Muscle layer of colon (tissue), 2 donors: ENCODE results near the gene SRRD.

ENCODE experiments used
- H3K27ac ChIP-seq: one replicate; pipeline ENCODE4 v1.7.0; 2013; ENCODE audit warnings: low read depth, mild to moderate bottlenecking, low read length, moderate library complexity
- H3K27me3 ChIP-seq, 2 donors: one replicate each; pipeline ENCODE4 v1.7.0; 2013; ENCODE audit warnings: low read length in 2 of 2, mild to moderate bottlenecking in 2 of 2; ENCODE audit not compliant: insufficient read depth in 2 of 2, control insufficient read depth in 1 of 2
- H3K36me3 ChIP-seq: one replicate; pipeline ENCODE4 v1.7.0; 2013; ENCODE audit warnings: mild to moderate bottlenecking, low read length; ENCODE audit not compliant: insufficient read depth
- H3K4me1 ChIP-seq: one replicate; pipeline ENCODE4 v1.7.0; 2013; ENCODE audit warnings: mild to moderate bottlenecking, low read length; ENCODE audit not compliant: insufficient read depth
- H3K4me3 ChIP-seq, 2 donors: one replicate each; pipeline ENCODE4 v1.7.0; 2013; ENCODE audit warnings: low read length in 2 of 2, low read depth in 1 of 2, mild to moderate bottlenecking in 1 of 2, moderate library complexity in 1 of 2
- H3K9ac ChIP-seq: one replicate; pipeline ENCODE4 v1.7.0; 2013; ENCODE audit warnings: low read length
- H3K9me3 ChIP-seq: one replicate; pipeline ENCODE4 v1.7.0; 2013; ENCODE audit warnings: mild to moderate bottlenecking, low read length
- donor health status: abdominal sarcoma.
- donor health status: Adenocarcinoma of cecum.

The SRRD gene

DNA sequence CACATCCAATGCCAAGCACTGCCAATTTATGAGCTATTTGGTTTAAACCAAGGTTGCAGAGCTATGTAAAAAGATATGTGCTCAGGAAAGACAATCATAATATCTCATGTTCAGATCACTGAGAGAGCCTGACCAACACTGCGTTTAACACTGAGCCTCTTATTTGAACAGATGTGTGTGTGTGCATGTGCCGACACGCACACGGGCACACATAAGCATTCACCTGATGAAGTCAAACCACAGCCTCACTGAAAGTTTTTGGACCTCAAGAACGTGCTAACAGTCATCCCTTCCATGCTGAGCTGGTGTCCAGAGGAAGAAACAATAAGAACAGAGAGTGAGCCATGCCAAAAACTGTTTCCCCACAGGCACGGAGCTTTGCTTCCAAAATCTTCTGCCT is 23.5 kb upstream of the SRRD start:
- Histone ChIP-seq H3K9me3 (no peaks in the 10 kb centered on the region), H3K27ac (no peak overlapping the region), H3K36me3 (peaks cover 44% of the 10 kb centered on the region), H3K9ac (no peak overlapping the region), H3K4me1 (peaks cover 17% of the 10 kb centered on the region), H3K27me3 (no peaks in the 10 kb centered on the region), H3K4me3 (no peak overlapping the region)

DNA sequence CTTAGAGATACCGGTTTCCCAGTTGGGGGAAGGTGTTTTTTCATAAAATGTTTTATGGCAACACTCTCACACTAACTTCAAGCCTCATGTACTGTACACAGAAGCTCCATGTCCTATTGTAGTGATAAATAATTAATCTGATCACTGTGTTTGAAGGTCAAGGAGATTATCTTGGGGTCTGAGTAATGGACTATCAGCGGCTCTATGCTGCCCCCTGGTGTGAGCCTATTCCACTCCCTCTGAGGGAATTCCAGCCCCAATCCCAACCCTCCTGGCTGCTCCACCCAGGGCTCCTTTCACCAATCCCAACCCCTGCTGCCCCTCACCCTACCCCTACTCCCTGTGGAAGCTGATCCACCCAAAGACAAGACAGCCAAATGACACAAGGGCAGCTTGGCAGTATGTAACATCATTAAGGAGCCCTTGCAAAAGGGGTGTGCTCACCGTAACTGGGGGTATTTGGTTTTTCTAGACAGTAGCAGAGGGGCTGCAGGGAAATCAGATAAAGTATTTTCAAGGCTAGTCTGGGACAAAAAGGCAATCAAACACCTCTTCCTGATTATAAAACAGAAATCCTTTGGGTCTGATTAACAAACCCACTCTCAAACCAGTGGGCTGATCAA is 22.4 kb upstream of the SRRD start:
- Histone ChIP-seq H3K27ac (no peak overlapping the region), H3K27me3 (no peaks in the 10 kb centered on the region), H3K36me3 (peaks cover 55% of the 10 kb centered on the region), H3K4me1 (peaks cover 17% of the 10 kb centered on the region), H3K4me3 (no peak overlapping the region), H3K9ac (no peak overlapping the region), H3K9me3 (no peaks in the 10 kb centered on the region)

DNA sequence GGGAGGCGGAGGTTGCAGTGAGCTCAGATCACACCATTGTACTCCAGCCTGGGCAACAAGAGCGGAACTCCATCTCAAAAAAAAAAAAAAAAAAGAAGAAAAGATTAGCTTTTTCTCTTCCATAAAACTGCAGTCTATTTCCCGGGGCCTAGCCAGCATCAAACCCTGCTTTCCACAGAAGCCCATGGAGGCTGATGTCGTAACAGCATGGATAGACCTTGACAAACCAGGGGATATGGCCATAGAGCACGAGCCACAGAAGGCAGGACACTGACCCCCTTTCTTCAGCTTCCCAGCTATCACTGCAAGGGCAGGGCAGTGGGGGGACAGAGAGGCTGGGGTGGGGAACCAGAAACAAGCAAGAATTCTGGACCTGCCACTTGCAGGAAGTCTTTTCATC is 21.6 kb upstream of the SRRD start:
- Histone ChIP-seq H3K36me3 (peaks cover 62% of the 10 kb centered on the region), H3K9ac (no peak overlapping the region), H3K27me3 (no peaks in the 10 kb centered on the region), H3K4me1 (peaks cover 17% of the 10 kb centered on the region), H3K9me3 (no peaks in the 10 kb centered on the region), H3K27ac (no peak overlapping the region), H3K4me3 (no peak overlapping the region)

DNA sequence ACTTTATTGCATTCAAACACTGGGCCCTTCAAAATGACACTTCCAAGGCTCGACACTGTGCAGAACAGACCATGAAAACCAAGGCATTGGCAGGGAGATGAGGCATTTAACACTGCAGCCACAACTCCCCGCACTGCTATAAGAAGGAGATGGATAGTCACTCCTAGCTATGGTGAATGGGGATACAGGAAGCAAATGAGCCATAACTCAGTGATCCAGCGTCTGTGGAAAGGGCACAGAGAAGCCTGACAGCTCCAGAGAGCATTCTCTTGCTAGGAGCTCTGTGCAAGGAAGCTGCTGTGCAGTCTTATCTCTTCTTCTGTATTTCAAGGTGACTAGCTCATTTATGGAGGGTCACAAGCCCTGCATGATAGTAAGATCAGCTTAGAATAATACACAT is 21.0 kb upstream of the SRRD start:
- Histone ChIP-seq H3K36me3 (peaks cover 62% of the 10 kb centered on the region), H3K4me1 (peaks cover 17% of the 10 kb centered on the region), H3K4me3 (no peak overlapping the region), H3K27ac (no peak overlapping the region), H3K9ac (no peak overlapping the region), H3K9me3 (no peaks in the 10 kb centered on the region), H3K27me3 (no peaks in the 10 kb centered on the region)

DNA sequence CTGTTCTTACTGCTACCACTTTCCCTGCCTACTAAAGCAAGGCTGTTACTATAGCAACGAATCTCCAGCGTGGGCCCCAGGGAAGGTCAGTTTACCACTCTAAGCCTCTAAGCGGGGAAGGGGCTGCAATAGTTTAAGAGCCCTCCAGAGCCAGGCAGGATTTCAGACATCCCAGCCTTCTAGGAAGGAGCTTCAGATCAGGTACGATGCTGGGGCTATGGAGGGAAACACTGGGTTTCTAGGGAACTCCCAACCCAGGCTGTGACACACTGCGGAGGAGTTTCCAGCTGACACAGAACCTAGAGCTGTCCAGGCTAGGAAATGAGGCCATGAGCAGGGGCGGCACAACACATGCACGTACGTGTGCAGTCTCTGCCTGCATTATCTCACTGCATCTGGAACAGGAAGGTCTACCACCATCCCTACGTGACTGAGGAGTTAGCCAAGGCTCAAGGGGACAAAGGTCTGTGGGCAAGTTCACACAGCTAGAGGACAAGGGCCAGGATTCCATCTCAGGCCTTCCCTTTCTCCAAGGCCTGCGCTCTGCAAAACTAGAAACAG is 20.5 kb upstream of the SRRD start:
- H3K4me1 ChIP-seq: peaks cover 17% of the 10 kb centered on the region
- no peak overlapping the region for H3K4me3 ChIP-seq
- H3K9ac ChIP-seq: no peak overlapping the region
- no peaks in the 10 kb centered on the region for H3K9me3 ChIP-seq
- H3K27me3 ChIP-seq: no peaks in the 10 kb centered on the region
- H3K36me3 ChIP-seq: peaks cover 60% of the 10 kb centered on the region
- no peak overlapping the region for H3K27ac ChIP-seq

DNA sequence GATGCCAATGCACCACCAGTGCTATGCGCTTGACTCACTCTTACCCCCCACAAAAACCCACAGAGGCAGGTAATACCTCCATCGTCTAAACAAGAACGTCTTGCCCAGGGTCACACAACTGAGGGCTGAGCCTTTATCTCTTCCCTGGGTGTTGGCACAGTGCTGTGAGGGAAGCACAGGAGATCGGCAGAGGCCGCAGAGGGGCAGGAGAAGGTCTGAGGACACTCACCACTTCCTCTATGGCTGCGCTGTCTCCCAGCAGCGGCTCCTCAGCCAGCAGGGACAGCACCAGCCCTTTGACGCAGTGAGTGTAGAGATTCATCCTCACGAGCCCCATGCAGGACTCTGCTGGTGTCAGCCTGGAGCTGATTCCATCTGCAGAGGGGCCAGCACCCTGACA is 20.0 kb upstream of the SRRD start:
- Histone ChIP-seq H3K36me3 (peaks cover 62% of the 10 kb centered on the region), H3K4me3 (no peak overlapping the region), H3K27ac (no peak overlapping the region), H3K27me3 (no peaks in the 10 kb centered on the region), H3K9me3 (no peaks in the 10 kb centered on the region), H3K4me1 (peaks cover 17% of the 10 kb centered on the region), H3K9ac (no peak overlapping the region)

DNA sequence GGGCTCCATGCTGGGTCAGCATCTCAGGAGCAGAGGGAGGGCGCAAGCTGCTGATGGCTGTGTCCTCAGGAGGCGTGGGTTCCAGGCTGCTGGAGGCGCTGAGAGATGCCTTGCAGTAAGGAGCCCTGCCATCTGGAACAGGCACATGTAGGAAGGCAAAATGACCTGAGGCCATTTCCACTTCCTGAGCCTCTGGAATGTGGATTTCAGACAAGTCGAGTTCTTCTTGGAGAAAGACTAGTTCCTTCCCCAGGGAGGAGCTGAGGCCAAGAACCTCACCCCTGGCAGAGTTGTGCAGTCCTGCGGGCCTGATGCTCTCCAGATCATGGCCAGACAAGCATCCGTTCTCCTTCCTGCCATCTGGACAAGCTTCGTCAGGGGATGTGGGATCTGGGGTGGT is 19.4 kb upstream of the SRRD start:
- no peaks in the 10 kb centered on the region for H3K27me3 ChIP-seq
- no peak overlapping the region for H3K4me3 ChIP-seq
- H3K36me3 ChIP-seq: peaks cover 64% of the 10 kb centered on the region
- H3K27ac ChIP-seq: no peak overlapping the region
- no peaks in the 10 kb centered on the region for H3K9me3 ChIP-seq
- H3K4me1 ChIP-seq: peaks cover 17% of the 10 kb centered on the region
- no peak overlapping the region for H3K9ac ChIP-seq

DNA sequence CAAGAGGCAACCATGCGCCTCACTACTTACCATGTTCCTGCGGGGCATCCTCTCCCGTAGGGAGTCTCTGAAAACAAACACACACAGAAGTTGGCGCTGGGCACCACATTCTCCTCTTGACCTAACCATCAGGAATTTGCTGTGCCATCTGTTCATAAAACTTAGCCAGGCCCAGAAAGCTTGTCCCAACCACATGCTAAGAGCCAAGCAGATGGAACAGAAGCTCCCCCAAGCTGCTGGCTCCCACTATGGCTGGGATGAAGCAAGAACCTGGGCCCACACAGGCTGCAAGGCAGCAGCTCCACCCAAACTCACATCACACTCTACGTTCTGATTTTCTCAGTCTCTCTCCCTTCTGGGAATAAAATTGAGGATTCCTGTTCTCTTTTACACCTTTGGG is 17.5 kb upstream of the SRRD start:
- Histone ChIP-seq H3K9me3 (no peaks in the 10 kb centered on the region), H3K27me3 (no peaks in the 10 kb centered on the region), H3K27ac (no peak overlapping the region), H3K4me1 (peaks cover 17% of the 10 kb centered on the region), H3K9ac (no peak overlapping the region), H3K36me3 (peaks cover 72% of the 10 kb centered on the region), H3K4me3 (no peak overlapping the region)

DNA sequence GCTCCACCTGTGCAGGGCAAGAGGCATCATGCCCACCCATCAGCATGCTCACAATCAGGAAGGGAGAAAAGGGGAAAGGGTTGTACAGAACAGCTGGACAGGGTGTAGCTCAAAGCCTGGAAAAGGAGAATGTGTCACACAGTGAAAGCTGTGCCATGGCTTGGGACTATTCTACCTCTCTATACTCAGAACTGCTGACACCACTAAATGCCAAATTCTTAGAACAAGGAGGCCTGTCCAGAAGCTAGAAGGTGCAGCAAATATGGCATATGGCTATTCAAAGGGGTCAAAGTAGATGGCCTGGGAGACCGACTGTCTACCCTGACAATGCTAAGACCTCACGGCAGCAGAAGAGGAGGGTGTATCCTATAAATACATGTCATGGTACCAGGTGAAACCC is 12.9 kb upstream of the SRRD start:
- Histone ChIP-seq H3K36me3 (peaks cover 79% of the 10 kb centered on the region), H3K27ac (no peak overlapping the region), H3K27me3 (no peaks in the 10 kb centered on the region), H3K4me1 (no peaks in the 10 kb centered on the region), H3K9ac (no peak overlapping the region), H3K4me3 (no peak overlapping the region), H3K9me3 (no peaks in the 10 kb centered on the region)

DNA sequence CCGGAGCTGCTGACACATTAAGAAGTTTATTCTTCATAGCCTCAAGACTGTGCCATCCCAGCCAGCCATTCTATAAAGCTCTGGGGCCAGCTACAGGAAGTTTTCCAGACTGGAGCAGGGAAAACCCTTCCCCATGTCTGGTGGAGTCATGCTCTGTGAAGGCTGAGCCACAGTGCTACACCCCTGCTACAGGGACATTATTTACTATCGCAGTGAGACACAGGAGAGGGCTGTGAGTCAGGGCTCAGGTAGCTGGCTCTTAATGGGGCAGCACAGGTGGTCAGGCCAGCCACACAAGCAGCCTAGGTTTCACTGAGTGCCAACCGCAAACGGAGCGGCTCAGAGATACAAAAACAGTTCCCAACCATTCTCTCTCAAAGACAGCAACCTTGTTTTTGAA is 12.2 kb upstream of the SRRD start:
- H3K4me1 ChIP-seq: no peaks in the 10 kb centered on the region
- H3K9me3 ChIP-seq: no peaks in the 10 kb centered on the region
- peaks cover 75% of the 10 kb centered on the region for H3K36me3 ChIP-seq
- H3K9ac ChIP-seq: no peak overlapping the region
- no peaks in the 10 kb centered on the region for H3K27me3 ChIP-seq
- no peak overlapping the region for H3K4me3 ChIP-seq
- H3K27ac ChIP-seq: no peak overlapping the region

DNA sequence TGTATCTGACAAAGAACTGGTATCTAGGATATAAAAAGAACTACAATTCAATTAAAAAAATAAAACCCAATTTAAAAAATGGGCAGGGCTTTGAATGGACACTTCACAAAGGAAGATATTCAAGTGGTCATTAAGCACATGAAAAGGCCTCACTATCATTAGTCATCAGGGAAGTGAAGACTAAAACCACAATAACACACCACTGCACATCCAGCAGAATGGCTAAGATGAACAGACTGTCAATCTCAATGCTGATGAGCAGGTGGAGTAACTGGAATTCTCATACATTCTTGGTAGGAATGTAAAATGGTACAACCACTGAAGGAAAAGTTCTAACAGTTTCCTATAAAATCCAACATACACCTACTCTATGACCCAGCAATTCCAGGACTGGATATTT is 9.0 kb upstream of the SRRD start:
- H3K9me3 ChIP-seq: no peaks in the 10 kb centered on the region
- H3K36me3 ChIP-seq: peaks cover 62% of the 10 kb centered on the region
- H3K27ac ChIP-seq: no peak overlapping the region
- H3K9ac ChIP-seq: no peak overlapping the region
- no peak overlapping the region for H3K4me3 ChIP-seq
- no peaks in the 10 kb centered on the region for H3K4me1 ChIP-seq
- no peaks in the 10 kb centered on the region for H3K27me3 ChIP-seq

DNA sequence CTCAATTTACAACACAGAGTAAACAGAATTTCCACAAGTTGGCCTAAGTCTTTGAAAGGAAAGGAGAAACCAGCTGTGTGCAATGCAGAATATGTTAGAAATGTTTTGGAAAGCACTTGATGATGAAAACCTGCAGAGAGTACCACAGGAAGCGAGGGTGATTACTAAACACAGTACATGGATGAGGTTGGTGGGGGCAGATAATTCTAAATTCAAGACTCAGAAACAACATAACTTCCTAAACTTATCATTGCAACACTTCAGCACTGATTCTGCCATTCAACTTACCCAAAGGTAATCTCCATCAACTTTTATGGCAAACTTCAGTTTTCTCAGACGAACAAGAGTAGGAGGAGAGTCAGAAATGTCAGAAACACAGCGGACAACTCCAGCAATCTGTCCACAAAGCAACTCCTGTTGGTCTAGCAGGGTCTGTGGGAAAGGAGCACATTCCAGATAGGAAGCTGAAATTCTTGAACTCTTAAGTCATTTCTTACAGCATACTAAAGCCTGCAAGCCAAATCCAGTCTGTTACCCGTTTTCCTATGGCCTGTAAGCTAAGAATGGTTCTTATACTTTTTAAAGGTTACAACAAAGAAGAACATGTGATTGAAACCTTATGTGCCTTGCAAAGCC is 6.9 kb upstream of the SRRD start:
- Histone ChIP-seq H3K36me3 (peaks cover 41% of the 10 kb centered on the region), H3K4me3 (no peak overlapping the region), H3K9ac (no peak overlapping the region), H3K9me3 (no peaks in the 10 kb centered on the region), H3K27me3 (no peaks in the 10 kb centered on the region), H3K4me1 (peaks cover 18% of the 10 kb centered on the region), H3K27ac (no peak overlapping the region)
